GM10248 (cell line): ENCODE data around the gene GRIK2.

Experiments
- CTCF ChIA-PET: fragments of 300-600 bp; sonication (Branson Sonifier 250); formaldehyde crosslinking; extraction: SDS; loops from one replicate; lab custom pipeline; 2021; ENCODE audit warnings: antibody characterized with exemption; lab: Yijun Ruan, JAX
- POLR2A ChIA-PET: fragments of 350-650 bp; sonication (Branson Sonifier 250); formaldehyde crosslinking; extraction: SDS; loops from one replicate; lab custom pipeline; 2020; ENCODE audit warnings: antibody characterized with exemption; lab: Yijun Ruan, JAX
- DNase-seq: peaks from one replicate; pipeline ENCODE4 v3.0.0; 2012; ENCODE audit errors: extremely low spot score
- TF ChIP-seq, protein P1 (sequence below): IDR thresholded peaks from 2 replicates; pipeline ENCODE4 v1.5.1; 2012; ENCODE audit warnings: mild to moderate bottlenecking, low read depth; ENCODE audit errors: extremely low read depth, missing control alignments, control extremely low read depth

The GRIK2 gene

DNA sequence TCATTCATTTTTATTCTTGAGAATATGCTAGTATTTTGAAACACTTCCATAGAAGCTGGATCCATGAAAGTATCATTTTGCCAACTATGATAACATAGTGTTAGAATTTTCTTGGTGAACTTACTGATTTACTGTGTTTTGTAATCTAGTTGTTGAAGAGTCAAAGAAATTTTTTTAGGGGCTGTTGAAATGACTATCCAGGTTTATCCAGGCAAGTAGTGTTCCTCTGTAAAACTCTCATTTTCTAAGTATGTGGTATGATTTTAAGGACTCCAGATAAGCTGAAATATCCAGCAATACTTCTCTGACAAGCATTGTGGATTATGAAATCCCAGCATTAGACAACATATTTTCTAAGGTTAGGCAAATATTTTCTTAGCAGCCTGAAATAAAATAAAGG lies 95.9 kb downstream of the GRIK2 start:
- POLR2A ChIA-PET: no interaction called here
- CTCF ChIA-PET: no interaction called here
- TF ChIP-seq, protein P1, sequence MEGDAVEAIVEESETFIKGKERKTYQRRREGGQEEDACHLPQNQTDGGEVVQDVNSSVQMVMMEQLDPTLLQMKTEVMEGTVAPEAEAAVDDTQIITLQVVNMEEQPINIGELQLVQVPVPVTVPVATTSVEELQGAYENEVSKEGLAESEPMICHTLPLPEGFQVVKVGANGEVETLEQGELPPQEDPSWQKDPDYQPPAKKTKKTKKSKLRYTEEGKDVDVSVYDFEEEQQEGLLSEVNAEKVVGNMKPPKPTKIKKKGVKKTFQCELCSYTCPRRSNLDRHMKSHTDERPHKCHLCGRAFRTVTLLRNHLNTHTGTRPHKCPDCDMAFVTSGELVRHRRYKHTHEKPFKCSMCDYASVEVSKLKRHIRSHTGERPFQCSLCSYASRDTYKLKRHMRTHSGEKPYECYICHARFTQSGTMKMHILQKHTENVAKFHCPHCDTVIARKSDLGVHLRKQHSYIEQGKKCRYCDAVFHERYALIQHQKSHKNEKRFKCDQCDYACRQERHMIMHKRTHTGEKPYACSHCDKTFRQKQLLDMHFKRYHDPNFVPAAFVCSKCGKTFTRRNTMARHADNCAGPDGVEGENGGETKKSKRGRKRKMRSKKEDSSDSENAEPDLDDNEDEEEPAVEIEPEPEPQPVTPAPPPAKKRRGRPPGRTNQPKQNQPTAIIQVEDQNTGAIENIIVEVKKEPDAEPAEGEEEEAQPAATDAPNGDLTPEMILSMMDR: no peak
- no peak for DNase-seq

DNA sequence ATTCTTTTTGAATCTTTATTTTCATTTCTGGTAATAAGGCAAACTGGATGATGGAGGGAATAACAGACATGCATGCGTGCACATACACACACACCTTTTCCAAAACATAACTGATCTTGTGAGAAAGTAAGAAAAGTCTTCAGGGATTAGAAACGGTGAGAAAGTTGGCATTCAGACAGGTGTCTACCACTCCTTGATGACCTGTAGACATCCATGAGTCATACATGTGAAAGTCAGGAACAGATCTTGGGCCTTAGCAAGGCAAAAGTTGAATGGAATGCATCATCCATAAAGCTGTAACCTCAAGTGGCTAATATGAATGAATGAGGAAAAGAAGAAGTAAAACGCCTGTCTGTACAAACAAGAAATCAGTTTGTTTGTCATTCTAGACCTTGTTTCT lies 97.3 kb downstream of the GRIK2 start:
- ChIA-PET POLR2A (no interaction called here), CTCF (no interaction called here)
- TF ChIP-seq, protein P1: no peak
- no peak for DNase-seq

DNA sequence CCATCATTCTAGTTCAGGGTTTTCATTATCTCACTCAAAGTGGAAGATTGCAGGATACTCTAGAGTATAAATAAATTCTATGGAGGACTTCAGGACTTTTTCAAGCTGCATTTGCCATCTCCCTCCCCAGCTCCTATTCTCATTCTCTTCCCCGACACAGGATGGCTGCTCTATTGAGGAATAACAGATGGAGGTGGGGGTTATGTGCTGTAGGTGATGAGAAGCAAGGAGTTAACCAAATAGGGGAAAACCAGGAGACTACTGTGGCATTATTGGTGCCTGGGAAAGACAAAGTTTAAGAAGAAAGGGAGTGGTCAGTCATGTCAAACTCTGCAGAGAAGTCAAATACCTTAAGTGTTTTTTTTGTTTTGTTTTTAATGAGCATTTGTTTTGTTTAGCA lies 109.3 kb downstream of the GRIK2 start:
- TF ChIP-seq, protein P1: no peak
- ChIA-PET POLR2A (no interaction called here), CTCF (no interaction called here)
- no peak for DNase-seq

DNA sequence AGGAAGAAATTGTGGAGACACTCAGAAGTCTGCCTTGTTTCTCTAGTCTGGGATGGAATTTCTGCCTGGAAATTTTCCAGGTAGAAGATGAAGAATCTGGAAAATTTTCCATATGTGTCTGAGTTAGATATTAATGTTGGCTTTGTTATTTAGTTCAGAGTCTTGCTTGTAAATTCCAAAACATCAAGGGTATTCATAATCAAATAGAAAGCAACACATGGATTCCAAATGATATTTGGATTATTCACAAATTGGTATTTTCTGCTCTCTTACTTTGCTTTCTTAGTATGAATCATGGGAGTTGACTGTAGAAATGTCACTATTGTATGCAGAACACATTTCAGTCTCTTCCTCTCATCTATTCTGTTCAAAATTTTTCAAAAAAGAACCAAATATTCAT lies 116.0 kb downstream of the GRIK2 start:
- no peak for DNase-seq
- ChIA-PET POLR2A (no interaction called here), CTCF (no interaction called here)
- TF ChIP-seq, protein P1: no peak

DNA sequence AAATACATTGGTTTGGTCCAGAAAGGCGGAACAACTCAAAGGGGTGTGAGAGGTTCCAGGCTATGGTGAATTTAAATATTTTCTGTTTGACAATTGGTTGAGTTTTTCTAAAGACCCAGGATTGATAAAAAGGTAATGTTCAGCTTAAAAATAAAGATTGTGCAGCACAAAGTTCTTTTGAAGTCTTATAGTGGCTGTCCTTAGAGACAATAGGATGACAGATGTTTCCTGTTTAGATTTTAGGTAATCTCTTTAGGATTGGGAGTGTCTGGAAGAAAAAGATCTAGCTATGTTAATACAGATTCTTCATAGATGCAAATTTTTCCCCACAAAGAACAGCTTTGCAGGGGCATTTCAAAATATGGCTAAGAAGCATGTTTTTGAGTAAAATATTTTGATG lies 119.7 kb downstream of the GRIK2 start:
- CTCF ChIA-PET: no interaction called here
- TF ChIP-seq, protein P1: no peak
- no peak for DNase-seq
- POLR2A ChIA-PET: no interaction called here

DNA sequence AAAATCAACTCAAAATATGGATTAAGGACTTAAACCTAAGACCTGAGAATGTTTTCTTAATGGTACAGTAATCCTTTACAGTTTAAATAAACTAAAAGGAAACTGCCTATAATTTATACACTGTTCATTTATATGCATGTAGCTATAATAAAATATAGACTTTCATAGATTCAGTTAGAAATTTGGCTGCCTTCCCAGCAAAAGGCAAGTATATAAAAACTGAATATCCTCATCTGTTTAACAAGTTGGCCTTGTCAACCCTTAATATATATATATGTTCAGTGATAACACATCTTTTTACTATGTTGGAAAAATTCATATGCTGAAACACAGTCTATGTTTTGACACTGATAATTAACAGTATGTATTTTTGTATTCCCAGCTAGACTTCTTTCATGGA lies 123.1 kb downstream of the GRIK2 start:
- no peak for DNase-seq
- CTCF ChIA-PET: no interaction called here
- POLR2A ChIA-PET: no interaction called here
- TF ChIP-seq, protein P1: no peak

DNA sequence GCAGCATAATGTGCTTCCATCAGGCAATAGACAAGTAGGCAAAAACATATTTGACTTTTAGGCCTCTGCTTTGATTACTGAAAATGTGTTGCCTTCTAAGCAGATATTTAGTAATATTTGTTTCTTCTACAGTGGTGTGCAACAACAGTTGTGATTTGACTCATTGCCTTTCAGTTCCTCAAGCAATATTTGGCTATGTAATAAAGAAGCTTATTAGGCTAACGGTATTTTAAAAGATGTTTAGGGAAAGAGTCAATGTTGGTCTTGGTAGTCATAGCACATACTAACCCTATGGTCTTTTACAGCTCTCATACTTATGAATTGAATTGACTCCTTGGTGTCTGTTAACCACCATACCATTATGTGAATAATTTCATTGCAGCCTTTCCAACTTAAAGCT lies 124.1 kb downstream of the GRIK2 start:
- ChIA-PET CTCF (no interaction called here), POLR2A (no interaction called here)
- DNase-seq: no peak
- TF ChIP-seq, protein P1: no peak
